HL-60/S4 (cell line): ENCODE measurements around the gene NUP214.
"Not testable (repeated sequence)": the region's sequence is repeated elsewhere in the genome, so short reads cannot be mapped to it uniquely, and the experiment has no call there.

Experiments used
- in situ Hi-C: fragments of 300-500 bp; cut with MboI; formaldehyde crosslinking; loops from 2 replicates; pipeline ENCODE4 v1.14.3; 2022; ENCODE audit warnings: low sequenced_read_pairs

The NUP214 gene

DNA sequence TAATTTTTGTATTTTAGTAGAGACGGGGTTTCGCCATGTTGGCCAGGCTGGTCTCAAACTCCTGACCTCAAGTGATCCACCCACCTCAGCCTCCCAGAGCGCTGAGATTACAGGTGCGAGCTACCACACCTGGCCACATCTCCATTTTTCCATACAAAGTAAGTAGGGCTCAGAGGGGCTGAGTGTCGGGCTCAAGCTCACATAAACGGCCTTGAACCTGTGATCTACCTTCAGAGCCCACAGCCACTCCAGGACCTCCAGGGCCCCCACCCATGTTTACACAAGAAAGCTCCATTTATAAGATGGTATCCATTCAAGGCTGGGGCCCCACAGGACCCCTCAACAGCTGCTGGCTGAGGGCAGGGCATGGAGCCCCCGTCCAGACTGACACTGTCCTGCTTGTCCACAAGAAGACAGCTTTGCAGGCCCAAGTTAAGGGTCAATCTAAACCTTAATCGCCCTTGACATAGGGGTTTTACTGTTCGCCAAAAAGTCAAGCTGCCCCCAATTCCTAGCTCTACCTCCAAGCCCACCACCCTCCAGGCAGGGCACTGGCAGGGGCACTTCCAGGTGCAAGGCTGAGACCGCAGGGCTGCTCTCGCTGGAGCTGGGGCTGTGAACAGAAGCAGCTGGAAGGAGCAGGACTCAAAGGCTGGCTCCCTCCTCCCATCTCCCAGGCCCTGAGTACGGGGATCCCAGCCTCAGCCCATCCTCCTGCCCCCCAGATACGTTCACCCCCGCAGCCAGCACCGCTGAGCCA, 132.1 kb downstream of the NUP214 start:
- in situ Hi-C loops: no loop called here

DNA sequence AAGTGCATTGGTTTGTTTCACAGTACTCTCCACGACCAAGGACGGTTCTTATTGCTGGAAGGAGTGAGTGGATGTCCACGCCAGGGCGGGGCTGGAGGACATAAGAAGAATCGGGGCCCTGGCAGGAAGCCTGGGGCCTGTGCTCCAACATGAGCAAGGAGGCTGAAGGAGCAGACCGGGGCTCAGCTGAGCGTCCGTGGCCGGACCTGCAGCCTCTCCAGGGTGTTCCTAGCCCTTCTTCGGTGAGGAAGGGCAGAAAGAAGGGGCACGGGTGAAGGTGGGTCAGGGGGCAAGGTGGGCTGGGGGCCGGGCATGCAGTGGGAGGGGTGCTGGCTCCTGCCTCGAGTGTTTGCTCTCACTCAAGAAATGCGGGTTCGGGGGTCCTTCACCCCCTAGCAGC, 132.8 kb downstream of the NUP214 start:
- in situ Hi-C loops: no loop called here

DNA sequence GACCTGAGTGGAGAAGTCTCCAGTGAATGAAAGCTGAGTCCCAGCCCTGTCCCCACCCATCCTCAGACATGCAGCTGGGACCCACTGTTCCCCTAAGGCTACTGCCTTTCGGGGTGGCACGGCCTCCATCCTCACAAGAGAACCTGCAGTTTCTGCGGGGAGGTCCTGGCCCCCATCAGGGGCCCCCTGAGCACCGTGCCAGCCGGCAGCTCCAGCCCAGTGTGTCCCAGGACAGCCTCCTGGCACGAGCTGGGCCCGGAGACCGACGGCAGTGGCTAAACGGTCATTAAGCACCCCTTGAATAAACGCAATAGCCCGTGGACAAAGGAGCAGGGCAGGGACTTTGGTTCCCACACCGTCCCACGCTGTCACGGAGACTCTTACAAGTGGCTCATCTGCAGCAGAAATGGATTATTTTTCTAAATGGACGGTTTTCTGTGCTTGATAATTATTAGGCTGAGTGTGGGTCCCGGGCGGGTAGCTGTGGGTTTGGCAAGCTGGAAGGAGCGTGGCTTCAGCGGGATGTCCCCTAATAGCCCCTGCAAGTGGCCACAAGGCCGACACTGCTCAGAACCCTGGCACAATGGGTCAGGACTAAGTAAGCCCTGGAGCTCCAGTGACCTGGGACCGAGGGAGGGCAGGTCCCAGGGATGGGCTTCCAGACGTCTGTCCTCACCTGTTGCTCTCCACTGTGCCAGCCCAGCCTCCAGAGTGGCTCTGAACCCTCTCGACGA, 133.5 kb downstream of the NUP214 start:
- in situ Hi-C loops: no loop called here

DNA sequence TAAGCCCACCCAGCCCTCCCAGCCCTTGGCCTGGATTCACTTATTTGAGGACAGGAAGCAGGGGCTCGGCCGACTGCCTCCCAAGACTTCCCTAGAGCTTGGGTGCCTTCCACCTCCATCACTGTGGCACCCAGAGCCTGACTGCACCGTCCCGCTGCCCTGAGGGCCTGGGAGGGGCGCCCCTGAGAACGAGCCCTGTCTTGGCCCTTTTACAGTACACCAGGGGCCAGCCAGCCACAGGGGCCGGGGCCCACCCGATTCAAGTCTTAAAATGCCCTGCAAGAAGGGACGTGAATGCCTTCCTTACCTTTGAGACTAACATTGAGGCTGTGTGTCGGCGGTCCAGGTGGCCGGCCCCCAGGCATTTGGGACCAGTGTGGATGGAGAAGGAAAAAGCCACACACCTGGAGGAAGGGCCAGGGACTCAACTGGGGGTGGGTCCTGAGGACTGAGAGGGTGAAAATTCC, 134.1 kb downstream of the NUP214 start:
- in situ Hi-C loops: no loop called here

DNA sequence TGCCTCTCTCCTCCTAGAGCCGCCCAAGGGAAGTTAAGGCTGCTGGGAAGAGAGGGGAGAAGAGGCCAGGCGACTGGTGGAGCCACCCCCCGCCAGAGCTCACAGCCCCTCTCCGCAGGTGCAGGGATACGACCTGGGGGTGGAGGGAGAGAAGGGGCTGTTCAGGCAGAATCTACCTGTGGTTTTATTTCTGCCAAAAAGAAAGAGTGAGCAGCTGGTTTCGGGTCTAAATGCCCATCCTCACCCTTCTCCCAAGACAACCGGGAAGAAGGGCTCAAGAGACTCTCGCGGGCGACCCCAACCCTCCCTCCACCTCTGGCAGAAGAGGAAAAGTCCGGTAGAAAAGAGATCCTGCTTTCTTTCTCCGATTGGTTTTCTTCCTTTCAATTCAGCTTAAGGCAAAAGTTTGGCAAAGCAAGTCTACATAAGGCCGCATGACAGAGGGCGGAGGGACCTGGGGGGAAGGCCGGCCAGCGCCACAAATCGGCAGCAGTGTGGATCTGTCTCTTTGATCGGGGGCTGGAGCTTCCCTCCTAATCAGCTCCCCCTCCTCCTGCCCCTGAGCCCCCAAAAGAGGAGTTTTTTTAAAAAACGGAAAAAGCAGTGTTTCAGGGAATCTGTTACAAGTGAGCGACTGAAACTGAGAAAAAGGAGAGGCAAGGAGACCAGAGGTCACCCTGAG, 134.7 kb downstream of the NUP214 start:
- in situ Hi-C loops: no loop called here

DNA sequence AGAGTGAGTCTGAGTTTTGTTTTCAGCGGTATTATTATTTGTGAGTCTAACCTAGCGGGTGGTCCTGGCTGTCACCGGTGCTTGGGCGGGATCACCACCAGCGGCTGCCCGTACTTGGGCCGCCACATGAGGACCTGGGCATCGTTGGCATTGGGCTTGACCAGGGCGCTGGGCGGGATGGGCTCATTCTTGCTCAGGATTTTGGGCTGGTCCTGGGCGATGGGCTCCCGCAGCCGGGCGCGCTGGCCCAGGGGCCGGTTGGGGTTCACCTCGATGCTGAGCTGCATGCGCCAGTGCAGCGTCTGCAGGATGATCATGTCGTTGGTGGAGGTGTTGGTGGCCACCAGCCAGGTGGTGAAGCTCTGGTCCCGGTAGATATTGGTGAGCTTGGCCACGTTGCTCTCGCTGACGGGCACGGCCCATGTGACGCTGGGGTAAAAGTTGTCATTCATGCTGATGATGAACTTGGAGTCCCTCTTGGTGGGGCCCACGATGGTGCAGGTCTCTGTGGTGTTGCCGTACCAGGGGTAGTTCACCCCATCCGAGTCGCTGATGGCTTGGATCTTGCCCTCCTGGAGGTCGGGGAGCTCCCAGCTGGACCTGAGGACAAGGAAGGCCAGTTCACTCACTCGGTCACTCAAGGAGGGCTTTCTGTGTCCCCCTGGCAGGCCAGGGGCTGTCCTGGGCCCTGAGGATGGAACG, 135.5 kb downstream of the NUP214 start:
- in situ Hi-C loops: no loop called here

DNA sequence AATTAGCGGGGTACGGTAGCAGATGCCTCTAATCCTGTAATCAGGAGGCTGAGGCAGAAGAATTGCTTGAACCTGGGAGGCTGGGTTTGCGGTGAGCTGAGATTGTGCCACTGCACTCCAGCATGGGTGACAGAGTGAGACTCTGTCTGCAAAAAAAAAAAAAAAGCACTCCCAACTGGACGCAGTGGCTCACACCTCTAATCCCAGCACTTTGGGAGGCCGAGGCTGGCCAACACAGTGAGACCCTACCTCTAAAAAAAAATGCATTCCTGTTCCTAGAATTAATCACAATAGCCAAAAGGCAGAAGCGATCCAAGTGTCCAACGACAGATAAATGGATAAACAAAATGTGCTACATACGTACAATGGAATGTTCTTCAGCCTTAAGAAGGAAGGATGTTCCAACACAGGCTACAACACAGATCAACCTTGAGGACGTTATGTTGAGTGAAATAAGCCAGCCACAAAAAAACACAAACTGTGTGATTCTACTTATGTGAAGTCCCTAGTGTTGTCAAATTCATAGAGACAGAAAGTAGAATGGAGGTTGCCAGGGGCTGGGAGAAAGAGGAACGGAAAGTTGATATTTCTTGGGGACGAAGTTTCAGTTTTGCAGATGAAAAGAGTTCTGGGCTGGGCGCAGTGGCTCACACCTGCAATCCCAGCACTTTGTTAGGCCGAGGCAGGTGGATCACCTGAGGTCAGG, 137.1 kb downstream of the NUP214 start:
- in situ Hi-C loops: no loop called here

DNA sequence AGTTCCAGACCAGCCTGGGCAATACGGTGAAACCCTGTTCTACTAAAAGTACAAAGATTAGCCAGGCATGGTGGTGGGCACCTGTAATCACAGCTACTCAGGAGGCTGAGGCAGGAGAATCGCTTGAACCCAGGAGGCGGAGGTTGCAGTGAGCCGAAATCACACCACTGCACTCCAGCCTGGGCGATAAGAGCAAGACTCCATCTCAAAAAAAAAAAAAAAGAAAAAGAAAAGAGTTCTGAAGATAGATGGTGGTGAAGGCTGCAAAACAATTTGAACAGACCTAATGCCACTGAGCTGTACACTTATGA, 137.6 kb downstream of the NUP214 start:
- in situ Hi-C loops: not testable (repeated sequence)

DNA sequence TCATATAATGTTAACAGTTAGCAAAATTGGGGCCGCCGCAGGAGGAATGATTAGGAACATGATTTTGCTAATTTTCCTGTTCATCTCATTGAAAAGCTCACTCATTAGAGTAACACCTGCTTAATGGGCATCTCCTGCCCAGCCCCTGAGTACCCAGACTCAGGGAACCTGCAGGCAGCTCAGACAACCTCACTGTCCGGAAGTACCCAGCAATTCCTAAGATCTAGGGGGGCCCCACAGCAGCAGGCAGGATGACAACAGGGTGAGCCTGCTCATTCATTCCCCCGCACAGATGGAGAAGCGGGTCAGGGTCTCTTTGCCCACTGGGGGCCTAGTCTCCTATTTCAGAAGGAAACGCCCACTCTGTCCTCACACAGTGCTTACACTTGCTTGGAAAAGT, 138.3 kb downstream of the NUP214 start:
- in situ Hi-C loops: no loop called here

DNA sequence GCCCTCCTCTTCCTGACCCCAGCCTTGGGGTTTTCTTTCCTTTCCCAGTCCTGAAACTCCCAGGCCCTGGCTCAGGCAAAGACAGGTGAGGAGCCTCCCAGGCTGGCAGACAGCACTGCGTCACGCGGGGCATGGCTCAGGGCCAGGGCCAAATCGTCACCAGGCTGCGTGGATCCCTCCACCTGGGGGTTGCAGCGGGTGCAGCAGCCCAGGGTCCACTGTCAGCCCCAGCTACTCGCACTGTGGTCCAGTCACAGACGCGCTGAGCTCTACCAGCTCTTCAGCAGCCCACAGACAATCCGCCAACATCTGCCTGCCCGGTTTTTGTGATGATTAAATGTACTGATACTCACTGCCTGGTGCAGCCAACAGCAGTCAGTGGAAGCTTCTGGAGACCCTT, 138.8 kb downstream of the NUP214 start:
- in situ Hi-C loops: no loop called here

DNA sequence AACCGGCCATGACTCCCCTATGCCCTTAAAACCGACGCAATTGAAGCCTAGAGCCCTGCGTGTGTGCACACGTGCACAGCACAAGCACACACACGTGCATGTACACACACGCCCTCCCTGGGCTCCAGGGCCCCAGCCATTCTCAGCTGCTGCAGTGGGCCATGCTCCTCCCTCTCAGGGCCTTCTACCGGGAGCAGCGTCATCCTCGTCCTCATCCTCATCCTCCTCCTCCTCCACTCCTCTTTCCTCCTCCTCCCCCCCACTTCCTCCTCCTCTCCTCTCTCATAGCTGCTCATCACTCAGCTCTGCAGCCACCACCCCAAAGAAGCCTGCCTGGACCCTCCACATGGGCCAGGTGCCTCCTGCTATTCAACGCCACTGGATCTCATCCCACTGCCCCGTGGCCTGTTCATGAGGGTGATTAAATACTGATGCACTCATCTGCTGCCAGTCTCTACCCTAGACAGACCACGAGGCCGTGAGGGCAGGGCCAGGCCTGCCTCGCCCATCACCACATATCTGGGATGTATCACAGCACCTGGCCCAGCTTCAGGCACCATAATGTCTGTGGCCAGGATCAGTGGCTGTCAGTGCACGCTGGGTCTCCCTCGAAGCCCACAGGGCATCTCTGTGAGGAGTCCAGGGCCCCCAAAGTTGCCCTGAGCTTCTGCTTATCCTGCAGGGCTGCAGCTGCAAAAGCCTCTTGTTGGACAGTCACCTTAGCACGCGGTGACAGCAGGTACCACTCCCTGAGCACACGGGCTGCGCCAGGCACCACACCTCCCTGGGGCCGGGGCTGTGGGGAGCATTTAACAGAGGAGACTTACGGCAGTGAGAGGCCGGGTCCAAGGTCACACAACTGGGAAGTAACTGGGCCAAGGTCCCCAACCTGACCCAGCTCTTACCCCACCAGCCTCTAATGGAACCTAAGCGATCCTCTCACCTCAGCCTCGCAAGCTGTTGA, 141.2 kb downstream of the NUP214 start:
- in situ Hi-C loops: no loop called here

DNA sequence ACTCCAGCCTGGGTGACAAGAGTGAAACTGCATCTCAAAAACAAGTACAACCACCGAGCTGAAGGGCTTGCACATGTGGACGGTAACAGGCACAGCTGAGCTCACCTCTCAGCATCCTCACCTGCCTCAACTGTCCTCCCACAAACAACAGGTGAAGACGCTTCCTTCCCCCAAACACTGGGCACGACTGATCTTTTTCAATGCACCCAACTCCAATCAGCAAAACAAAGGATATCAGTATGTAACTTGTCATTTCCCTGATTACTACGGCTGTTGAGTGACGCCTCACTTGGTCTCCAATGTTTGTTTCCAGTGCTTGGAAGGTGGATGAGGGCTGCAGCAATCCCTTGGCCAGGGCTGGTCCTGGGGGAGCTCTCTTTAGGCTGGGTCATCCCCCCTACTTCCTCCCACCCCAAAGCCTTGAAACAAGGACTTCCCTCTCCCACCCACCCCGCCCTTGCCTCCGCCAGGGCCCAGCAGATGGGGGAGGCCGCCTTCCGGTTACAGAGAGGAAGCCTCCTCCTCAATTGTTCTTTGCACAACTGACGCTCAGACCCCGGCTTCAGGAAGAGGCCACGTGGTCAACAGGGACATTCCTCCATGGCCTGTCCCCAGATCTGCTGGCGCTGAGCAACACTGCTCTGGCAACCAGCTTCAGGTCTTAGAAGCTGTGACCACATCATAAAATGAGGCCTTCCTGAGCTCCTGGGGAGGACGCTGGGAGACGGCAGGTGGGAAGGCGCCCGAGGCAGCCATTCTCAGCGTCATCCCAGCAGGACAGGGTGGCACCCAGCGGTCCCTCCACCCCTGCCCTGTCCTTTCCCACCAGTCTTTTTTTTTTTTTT, 145.0 kb downstream of the NUP214 start:
- in situ Hi-C loops: no loop called here

DNA sequence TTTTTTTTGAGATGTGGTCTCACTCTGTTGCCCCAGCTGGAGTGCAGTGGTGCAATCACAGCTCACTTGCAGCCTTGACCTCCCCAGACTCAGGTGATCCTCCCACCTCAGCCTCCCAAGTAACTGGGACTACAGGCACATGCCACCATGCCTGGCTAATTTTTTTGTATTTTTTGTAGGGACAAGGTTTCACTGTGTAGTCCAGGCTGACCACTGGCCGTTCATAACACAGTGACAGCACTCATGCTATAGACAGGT, 145.6 kb downstream of the NUP214 start:
- in situ Hi-C loops: not testable (repeated sequence)

DNA sequence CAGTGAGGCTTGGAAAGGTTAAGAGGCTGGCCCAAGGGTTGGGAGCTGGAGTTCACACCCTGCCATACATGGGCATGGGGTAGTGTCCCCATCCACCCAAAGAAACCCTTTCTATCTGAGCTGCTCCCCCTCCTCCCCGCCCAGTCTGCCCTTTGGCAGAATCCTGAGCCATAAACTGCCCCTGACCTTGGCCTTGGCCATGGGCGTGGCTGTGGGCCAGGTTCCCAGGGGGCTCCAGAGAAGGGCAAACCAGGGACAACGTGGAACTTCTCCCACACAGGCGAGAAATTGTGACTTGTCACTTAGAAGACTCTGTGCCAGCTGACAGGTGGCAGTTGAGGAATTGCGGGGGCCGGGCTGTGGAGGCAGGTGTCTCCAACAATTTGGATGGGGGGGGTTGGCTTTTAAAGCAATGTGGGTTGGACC, 146.1 kb downstream of the NUP214 start:
- in situ Hi-C loops: no loop called here

DNA sequence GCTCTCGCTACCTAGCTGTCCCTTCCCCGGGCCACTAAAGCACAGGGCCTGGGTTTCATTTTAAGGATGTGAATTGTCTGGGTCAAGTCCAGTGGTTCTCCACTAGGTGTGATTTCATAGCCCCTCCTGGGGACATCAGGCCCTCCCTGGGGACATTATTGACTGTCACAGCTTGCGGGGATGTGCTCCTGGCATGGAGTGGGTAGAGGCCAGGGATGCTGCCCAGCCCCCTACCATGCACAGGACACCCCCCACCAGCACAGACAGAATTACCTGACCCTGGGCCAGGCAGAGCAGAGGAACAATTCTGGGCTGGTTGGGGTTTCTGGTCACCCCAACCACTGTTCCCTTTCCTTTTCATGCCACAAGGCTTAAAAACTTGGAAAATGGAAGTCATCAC, 146.8 kb downstream of the NUP214 start:
- in situ Hi-C loops: no loop called here

DNA sequence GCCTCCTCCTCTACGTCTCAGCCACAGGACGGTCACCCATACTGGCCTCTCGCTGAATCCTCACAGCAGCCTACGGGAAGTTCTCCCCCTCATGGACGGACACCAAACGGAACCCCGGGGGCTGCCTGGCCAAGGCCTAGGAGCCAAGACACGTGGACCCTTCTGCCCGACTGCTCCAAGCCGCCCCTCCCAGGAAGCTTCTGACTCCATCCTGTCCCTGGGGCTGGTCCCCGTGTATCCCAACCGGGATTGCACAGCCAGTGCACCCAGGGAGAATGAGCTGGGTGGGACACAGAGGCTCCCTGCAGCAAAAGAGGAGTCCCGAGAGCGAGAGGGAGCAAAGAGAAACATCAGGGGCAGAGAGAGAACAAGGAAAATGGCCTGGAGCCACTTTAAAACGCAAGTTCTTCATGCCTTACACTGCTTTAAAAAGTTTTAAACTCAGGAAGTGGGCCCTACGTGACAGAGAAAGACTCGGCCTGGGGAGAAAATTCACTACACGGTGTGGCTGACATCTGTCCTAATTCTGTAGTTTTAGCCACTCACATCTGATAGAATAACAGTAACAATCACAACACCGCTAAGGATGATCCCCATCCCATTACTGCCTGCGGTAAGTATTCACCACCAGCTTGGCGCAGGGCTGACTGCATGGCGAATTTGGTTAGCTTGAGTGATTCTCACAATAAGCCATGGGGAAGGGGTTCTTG, 147.9 kb downstream of the NUP214 start:
- in situ Hi-C loops: no loop called here

DNA sequence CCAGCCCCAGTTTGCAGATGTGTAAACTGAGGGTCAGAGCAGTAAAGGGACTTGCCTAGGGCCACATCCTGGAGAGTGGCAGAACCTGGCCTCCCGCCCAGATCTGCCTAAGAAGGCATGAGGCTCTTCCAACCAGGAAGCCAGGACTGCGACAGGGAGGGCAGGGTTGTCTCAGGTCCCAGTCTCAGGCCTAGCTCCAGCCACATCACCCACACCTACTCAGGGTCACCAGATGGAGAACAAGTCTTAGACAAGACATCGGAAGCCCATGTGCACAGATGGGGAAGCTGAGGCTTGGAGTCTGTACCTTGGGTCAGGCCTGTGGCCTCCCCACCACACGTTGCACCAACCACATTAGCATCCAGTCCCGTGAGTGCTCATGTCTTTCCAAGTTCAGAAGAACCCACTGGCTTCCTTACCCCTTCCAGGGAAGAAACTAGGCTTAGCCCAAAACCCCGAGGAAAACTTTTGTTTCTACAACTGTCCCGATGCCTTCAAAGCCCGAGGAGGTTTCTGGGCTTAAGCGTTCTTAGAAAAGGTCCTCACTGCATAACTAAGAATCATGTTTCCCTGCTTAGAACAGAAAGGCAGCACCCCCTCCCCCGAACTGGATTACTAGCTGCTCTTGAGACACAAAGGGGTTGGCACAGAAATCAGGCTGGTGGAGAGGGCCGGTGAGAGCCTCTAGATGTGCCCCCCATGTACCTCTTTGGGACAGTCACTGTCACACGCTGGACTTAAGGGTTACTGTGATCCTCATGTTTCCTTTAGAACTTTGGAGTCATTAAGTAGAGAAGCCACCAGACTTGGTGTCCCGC, 148.7 kb downstream of the NUP214 start:
- in situ Hi-C loops: no loop called here
